NCI-H2107 treated with DMSO at 0.1 percent for 48 hours (cell line): ENCODE results near the gene TRMT5.

Source experiments
- DNase-seq: peaks from one replicate; lab custom pipeline; 2025; ENCODE audit not compliant: unreplicated experiment; lab: John Stamatoyannopoulos, UW

The TRMT5 gene, protein sequence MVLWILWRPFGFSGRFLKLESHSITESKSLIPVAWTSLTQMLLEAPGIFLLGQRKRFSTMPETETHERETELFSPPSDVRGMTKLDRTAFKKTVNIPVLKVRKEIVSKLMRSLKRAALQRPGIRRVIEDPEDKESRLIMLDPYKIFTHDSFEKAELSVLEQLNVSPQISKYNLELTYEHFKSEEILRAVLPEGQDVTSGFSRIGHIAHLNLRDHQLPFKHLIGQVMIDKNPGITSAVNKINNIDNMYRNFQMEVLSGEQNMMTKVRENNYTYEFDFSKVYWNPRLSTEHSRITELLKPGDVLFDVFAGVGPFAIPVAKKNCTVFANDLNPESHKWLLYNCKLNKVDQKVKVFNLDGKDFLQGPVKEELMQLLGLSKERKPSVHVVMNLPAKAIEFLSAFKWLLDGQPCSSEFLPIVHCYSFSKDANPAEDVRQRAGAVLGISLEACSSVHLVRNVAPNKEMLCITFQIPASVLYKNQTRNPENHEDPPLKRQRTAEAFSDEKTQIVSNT

DNA sequence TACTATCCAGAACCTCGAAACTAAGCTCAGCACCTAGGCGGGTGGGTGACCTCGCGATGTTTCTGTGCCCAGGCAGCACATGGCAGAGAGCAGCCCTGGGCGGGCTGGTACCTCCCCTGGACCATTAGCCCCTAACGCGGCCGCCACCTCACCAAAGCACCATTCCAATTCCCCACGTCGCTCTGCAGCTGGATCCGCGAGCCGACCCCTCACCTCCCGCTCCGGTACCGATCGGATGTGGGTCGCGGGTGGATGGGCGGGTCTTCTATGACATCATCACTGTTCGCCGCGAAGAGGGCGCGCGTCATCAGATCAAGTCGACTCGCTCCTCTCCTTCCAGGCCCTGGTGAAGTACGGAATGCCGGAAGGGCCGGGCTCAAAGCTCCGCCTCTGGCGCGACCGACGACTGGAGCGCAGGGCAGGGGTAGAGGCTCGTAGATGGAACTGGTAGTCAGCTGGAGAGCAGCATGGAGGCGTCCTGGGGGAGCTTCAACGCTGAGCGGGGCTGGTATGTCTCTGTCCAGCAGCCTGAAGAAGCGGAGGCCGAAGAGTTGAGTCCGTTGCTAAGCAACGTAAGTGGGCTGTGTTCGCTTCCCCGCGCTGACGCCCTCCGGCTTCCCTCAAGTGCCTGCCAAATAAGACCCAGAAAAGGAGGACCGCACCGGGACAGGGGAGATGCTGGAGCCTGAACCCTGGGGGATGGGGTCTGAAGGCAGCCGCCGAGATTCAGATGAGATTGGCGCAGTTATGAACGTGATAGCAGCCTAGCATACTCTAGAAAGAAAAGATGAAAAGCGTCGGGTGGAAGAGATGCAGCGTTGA lies at the start of gene TRMT5, which contains the start of gene SLC38A6:
TSS of gene TRMT5 (minus strand) at position 269 of the 822 bp plus-strand sequence. CDS start at position 163, 106 bp downstream.
TSS of gene SLC38A6 (plus strand) at position 435 of the 822 bp plus-strand sequence. CDS start at position 468, 33 bp downstream.
- DNase-seq, result peak; percentile 99

DNA sequence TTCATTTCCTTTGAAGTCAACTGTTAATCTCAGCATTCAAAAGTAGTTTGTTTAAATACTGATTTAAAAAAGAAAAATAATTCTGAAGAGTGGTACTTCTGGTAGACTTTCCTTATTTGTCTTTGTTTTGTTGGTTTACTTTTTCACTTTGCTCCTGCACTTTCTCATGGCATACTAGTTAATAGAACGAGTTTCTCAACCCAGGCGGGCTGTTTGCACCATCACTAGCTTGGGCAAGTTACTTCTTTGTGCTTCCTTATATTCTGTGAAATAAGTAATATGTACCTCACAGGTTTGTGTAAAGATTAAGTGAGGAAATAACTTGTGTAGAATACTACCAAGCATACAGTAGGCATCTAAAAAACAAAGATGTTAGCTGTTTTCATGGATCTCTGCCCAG lies 45.6 kb upstream of the TRMT5 start:
- DNase-seq, result no peak

DNA sequence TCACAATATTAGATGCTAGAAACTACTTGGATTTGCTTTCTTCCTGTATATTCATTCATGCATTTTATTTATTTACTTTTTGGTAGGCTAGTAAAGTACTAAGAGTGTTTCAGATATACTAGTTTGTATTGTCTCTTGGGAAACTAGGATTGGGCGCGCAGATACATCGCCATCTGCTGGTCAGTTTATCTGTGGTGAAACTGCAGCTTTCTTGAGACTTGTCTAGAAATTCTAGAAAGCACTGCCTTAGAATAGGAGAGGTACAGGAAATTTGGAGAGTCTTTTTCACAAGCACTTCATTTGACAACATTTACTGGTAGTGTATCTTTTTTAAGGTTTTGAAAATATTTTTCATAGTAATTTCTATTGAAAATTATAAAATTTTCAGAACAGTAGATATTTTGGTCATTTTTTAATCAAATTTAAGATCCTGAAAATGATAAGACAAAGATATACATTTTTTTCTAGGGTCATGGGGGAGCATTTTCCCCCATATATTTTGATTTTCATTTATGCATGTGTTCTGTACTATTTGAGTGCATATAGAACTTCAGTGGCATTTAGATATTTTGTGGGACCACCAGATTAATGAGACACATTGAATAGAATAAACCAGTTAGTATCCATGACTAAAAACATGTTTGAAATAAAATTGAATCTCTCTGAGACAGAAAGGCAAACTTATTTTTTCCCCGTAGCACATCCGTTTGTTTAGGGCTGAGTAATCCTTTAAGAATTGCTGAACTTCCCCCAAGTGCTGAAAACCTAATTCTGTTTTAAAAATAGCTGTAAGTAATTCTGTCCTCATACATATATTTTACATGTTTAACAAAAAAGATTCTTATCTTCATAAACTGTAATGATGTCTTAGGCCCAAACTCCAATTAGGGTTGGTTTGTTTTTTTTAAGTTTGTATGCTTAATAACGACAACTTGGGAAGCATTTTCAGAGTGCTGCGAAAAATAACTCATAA lies 44.7 kb upstream of the TRMT5 start:
- DNase-seq, result peak; percentile 98

DNA sequence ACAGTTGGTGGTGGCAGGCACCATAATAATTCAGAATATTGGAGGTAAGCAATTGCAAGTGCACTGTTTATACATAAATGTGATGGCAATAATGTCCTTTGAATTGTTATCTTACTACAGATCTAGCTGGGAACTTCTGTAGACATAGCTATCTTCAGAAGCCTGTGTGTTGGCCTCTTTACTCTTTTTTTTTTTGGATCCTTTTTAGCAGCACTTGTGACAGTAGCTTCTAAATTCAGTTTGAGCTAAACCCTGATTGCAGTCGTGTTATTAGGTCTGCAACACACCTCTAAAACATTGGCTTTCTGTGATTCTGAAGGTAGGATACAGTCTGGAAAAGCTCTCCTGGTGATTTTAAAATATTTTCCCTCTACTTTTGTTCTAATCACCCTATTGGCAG lies 38.7 kb upstream of the TRMT5 start:
- DNase-seq, result no peak

DNA sequence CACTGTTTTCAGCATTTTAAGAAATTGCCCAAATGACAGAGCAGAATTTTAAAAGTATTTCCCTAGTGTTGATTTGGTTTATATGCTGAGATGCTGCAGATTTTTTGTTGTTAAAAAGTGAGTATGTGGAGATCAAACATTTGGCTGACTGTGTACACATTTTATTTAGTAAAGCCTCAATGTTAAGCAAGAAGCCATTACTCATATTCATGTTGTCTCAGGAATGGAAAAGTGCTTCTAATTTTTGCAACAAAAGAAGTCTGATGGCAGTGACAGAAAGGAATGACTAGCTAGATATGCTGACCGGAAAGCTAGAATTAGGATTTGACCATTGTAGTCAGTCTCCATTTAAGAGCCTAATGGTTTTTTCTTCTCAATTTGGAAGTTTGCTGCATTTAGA lies 22.7 kb upstream of the TRMT5 start:
- no peak for DNase-seq

DNA sequence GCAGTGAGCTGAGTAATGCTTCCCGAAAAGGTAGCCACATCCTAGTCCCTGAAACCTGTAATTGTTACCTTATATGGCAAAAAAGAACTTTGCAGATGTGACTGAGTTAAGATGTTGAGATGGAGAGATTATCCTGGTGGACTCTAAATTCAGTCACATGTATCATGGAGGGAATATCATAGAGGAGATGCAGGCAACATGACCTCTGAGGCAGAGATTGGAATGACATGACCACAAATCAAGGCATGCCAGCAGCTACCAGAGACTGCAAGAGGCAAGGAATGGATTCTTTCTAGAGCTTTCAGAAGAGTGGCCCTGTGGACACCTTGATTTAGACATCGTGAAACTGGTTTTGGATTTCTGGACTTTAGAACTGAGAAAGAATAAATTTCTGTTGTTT lies 18.7 kb upstream of the TRMT5 start:
- no peak for DNase-seq

DNA sequence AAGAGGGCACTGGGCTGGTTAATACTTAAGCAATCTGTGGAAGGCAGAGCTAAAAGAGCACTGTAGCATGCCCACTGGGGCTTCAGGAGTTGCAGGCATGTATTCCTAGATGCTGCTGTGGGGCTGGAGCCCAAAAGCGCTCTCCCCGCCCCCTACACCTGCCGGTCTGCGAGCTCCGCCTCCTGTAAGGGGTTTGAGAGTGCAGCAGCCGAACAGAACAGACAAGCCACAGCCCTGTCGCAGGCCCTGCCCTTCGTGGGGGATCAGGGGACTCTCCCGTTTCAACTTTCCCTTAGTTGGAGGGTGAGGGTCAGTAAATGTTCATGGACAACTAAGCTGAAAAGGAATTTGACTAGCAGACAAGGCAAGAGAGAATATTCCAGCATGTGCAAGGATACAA lies 17.7 kb upstream of the TRMT5 start:
- no peak for DNase-seq

DNA sequence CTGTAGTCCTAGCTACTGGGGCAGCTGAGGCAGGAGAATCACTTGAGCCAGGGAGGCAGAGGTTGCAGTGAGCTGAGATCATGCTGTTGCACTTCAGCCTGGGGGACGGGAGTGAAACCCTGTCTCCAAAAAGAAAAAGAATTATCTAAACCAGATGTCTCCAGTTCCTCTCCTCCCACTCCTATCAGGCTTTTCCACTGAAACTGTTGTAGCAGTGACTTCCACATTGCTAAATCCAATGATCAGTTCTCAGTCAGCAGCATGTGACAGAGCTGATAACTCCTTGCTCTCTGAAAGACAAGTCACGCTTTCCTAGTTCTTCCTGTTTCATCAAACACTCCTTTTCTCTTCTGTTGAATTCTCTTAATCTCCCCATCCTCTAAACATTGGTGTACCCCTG lies 8.7 kb upstream of the TRMT5 start:
- no peak for DNase-seq

DNA sequence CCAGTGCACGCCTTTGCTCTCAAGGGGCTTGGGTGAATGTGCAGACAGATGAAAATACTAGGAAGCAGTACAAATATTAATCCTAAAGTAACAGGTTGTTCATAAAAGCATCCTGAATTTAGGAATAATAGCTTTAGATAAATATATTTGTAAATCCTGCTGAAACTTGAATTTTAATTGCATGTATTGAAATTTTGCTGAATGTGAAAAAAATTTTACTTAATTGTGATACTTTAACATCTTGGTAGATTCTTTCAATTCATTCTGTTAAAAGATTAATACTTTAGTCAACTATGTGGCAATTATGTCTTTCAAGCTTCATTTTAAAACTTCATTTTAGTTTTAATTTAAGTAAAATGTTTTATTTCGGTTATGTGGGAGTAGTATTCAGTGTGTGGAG lies 5.6 kb upstream of the TRMT5 start:
- DNase-seq, result no peak

DNA sequence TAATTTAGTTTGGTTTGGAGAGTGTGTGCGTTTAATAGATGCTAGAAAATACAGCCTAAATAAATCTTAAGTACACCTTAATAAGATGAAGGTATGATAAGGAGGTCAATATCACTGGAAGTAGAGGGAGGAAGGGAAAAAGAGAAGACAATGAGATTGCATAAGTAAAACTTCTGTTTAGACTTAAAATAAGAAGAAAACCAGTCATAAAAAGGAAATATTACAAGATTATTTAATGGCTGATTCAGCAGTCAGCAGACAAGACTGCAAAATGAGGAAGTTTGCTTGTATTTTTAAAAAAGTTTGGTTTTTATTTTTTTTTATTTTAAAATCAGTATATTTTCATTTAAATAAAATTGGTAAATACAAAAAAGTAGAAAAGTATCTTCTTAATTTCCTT lies 3.3 kb upstream of the TRMT5 start:
- no peak for DNase-seq

DNA sequence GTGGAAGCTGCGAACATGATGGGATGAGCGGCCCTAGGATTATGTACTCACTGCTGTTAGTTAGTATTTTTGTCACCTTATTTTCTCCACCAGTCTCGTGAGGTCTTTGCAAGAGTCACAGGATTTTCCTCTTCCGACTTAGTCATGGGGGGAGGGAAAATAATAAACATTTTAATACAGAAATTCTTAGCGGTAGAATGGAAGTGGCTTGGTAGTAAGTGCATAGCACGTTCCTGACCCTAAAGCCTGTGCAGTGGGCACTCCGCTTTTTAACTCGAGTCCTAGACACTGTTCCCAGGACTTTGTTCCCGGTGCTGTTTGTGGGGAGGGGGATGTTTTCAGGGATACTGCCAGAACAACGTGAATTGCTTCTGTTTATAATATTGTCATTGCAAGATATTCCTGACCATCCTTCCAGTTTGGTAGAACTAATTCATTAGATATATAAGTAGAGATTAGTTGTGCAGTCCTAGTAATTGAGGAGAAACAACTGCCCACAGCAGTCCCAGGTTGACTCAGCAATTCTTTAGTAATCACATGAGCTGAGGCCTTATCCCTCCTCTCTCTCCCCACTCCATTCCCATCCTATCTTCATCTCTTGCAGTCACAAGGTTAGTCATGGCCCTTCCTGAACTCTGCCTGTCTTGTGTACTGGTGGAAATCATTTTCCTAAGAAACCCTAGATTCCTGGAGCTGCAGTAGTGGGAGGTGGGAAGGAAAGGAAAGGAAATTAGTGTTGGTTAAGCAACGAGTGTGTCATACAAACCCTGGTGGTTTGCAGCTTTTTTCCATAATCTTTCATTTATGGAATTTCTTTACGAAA lies 965 bp upstream of the TRMT5 start:
- DNase-seq, result peak; percentile 82

DNA sequence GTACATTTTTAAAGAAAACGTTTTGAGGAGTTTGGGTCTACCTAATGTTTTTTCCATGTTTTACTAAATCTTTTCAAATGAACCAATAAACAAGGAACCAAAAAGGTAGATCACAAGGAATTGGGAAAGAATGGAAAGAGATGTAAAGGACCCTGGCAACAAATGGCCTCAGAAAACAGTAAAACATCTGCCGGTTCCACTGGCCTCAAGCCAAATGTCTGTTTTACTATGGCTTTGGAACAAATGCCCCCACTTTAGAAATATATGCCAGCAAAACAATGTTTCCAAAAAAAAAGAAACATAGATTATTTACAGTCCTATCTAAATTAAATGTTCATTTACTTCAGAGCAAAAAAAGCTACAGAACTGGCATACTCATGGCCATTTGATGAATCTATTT lies 3.0 kb downstream of the TRMT5 start:
- DNase-seq, result no peak

DNA sequence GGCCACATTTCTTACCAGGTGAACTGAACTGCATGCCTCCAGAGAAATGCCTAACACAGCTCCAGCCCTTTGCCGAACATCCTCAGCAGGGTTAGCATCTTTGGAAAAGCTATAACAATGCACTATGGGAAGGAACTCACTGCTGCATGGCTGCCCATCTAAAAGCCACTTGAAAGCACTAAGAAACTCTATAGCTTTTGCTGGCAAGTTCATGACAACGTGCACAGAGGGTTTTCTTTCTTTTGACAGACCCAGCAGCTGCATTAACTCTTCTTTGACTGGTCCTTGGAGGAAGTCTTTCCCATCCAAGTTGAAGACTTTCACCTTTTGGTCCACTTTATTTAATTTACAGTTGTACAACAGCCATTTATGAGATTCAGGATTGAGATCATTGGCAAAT lies 5.3 kb downstream of the TRMT5 start:
- DNase-seq, result peak; percentile 93

DNA sequence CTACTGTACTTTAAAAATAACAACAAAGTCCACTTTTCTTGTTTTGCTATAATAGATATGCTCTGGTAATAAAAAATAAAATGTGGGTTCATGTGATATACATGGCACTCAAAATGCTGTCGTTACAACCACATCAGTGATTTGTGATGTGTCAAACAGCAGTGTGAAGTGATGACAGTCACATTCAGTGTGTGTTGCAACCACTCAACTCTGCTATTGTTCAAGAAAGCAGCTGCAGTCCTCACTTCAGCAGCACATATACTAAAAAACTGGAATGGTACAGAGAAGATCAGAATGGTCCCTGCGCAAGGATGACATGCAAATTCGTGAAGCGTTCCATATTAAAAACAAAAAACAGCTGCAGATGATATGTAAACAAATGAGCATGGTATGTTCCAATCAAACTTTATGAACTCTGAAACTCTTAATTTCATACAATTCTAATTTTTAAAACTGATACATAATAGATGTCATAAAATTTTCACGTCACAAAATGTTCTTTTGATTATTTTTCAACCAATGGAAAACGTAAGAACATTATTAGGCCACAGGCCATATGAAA lies 6.7 kb downstream of the TRMT5 start:
- DNase-seq, result peak; percentile 54

DNA sequence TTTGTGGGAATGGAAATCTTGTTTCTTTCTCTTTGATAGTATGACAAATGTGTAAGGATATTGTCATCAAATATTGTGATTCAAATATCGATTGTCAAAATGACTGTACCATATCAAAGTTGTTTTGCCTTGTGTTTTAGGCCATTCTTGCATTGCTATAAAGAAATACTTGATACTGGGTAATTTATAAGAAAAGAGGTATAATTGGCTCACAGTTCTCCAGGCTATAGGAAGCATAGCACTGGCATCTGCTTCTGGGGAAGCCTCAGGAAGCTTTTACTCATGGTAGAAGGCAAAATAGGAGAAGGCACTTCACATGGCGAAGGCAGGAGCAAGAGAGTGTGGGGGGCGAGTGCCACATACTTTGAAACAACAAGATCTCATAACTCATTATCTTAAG lies 7.8 kb downstream of the TRMT5 start:
- DNase-seq, result no peak

DNA sequence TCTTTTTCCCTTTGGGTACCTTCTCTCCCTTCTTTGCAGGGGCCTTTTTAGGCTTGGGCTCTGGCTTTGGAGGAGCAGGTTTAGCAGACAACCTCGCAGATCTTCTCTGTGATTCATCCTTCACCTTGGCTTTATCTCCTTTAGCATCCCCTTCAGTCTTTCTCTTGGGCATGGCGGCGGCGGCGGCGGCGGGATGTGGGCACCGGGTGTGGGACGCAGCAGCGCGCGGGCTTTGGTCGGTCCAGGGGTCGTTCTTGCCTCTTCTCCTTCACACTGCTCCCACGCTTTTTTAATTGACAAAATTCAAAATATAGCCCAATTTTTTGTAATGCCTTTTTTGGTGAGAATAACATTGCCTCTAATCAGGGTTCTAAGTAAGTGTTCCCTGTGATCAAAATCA lies 8.6 kb downstream of the TRMT5 start:
- DNase-seq, result no peak

DNA sequence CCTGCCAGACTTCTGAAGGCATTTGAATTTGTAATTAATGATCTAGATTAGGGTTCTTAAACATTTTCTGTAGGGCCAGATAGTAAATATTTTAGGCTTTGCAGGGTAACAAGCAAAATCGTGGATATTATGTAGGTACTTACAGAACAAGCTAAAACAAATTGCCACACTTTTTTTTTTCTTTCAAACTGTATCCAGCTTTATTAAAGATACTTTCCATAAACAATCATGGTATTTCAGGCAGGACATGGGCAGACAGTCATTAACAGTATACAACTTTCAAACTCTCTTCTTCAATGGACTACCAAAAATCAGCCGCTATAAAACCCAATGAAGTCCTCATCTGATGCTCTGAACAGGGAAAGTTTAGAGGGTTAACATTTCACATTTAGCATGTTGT lies 9.6 kb downstream of the TRMT5 start:
- DNase-seq, result no peak

DNA sequence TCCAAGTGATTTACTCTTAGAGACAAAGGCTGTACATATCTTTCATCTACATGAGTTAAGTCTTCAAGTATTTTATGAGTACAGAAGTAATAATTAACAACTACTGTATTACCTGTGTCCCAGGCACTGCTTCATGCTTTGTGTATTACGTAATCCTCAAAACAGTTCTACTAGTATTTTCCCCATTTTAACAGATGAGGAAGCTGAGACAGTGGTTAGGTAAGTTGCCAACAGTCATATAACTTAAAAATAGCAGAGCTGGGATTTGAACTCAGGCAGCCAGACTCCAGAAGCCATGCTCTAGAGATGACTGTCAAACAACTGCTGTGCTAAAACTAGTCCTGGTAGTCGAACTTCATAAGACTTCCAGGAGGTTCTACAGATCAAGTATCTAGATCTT lies 10.7 kb downstream of the TRMT5 start:
- DNase-seq, result no peak

DNA sequence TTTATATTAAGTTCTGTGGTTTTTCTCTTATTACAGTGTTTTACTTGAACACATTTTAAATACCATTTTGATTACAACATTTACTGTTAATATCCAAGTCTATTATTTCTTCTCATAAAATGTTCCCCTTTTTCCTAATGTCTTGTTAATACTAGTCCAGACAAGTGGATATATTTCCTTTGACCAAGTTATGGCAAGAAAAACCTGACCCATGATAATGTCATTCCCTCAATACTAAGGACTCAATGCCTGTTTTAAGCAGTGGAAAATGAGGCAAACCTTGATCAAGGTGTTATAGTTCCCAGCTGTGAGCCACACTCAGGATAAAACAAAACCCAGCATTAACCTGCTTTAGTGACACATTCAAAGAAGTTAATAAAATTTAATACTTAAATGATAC lies 12.2 kb downstream of the TRMT5 start:
- DNase-seq, result no peak

DNA sequence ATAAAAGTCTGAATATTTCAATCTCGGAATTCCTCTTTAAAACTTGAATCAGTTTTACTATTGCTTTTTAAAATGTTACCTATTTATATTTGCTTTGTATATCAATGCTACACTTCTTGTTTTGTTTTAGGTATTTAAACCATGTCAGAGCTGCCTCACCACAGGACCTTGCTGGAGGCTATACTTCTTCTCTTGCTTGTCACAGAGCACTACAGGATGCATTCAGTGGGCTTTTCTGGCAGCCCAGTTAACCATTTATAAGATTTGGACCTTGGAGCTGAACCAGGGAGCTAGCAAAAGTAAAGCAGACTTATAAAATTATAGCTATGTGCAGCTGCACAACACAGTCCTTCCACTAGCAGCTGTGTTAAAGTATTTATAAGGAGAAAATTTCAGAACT lies 12.8 kb downstream of the TRMT5 start:
- DNase-seq, result no peak
